ENCODE measurements around the gene DHRS7B.

The DHRS7B gene

DNA sequence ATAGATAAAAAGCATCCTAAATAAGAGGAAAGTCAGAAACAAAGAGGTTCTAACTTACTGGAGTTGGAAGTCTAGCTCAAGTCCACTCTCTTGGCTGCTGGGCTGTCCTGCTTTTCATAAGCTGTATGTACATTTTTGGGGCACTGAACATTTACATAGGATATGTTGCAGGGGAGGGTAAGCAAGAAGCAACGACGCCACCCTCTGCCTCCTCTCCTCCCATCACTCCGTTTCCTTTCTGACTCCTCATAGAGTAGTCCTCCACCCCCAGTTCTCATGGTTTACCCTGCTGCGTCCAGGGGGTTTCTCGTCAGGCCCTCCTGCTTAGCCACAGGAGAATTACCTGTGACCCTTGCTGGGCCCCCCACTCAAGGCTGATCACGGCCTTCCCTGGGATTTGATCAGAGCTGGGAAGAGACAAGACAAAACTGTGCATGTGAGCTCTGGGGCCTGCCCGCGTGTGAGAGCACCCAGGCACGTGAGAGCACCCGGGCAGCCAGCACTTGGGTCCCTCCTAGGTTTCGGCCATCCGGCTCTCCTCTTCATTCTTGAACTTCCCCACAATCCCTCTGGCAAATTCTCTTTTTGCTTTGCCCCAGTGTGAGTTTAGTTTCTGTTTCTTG lies 50.1 kb downstream of the DHRS7B start:
- WGBS (ENCODE audit: insufficient coverage, insufficient read length): no CpG with 5 or more reads among the region's 12 CpGs
- H3K27me3 ChIP-seq (ENCODE audit: control insufficient read depth, insufficient read depth, low read length): no peaks in the 10 kb centered on the region
- H3K27ac ChIP-seq (ENCODE audit: low read length): no peak overlapping the region
- DNase-seq (ENCODE audit: low read depth, low spot score): no peak
- no peaks in the 10 kb centered on the region for H3K36me3 ChIP-seq (ENCODE audit: control insufficient read depth, insufficient read depth, low read length)
- H3K4me1 ChIP-seq (ENCODE audit: control insufficient read depth, insufficient read depth, low read length): no peaks in the 10 kb centered on the region
- no peaks in the 10 kb centered on the region for H3K9me3 ChIP-seq (ENCODE audit: control insufficient read depth, insufficient read depth, low read length)
- no peak overlapping the region for H3K4me3 ChIP-seq (ENCODE audit: low read length)

GRCh38 chr17:21177401-21177800 lies 50.6 kb downstream of the DHRS7B start:
- no CpG with 5 or more reads among the region's 8 CpGs for WGBS (ENCODE audit: insufficient coverage, insufficient read length)
- no peaks in the 10 kb centered on the region for H3K4me1 ChIP-seq (ENCODE audit: control insufficient read depth, insufficient read depth, low read length)
- no peaks in the 10 kb centered on the region for H3K27me3 ChIP-seq (ENCODE audit: control insufficient read depth, insufficient read depth, low read length)
- H3K27ac ChIP-seq (ENCODE audit: low read length): no peak overlapping the region
- H3K4me3 ChIP-seq (ENCODE audit: low read length): no peak overlapping the region
- H3K9me3 ChIP-seq (ENCODE audit: control insufficient read depth, insufficient read depth, low read length): no peaks in the 10 kb centered on the region
- no peak for DNase-seq (ENCODE audit: low read depth, low spot score)
- H3K36me3 ChIP-seq (ENCODE audit: control insufficient read depth, insufficient read depth, low read length): no peaks in the 10 kb centered on the region

GRCh38 chr17:21177854-21178600 lies 51.3 kb downstream of the DHRS7B start:
- no peaks in the 10 kb centered on the region for H3K27me3 ChIP-seq (ENCODE audit: control insufficient read depth, insufficient read depth, low read length)
- no peak overlapping the region for H3K4me3 ChIP-seq (ENCODE audit: low read length)
- no peaks in the 10 kb centered on the region for H3K36me3 ChIP-seq (ENCODE audit: control insufficient read depth, insufficient read depth, low read length)
- no peak overlapping the region for H3K27ac ChIP-seq (ENCODE audit: low read length)
- no peaks in the 10 kb centered on the region for H3K9me3 ChIP-seq (ENCODE audit: control insufficient read depth, insufficient read depth, low read length)
- no CpG with 5 or more reads among the region's 13 CpGs for WGBS (ENCODE audit: insufficient coverage, insufficient read length)
- DNase-seq (ENCODE audit: low read depth, low spot score): no peak
- no peaks in the 10 kb centered on the region for H3K4me1 ChIP-seq (ENCODE audit: control insufficient read depth, insufficient read depth, low read length)

- no peak for DNase-seq (ENCODE audit: low read depth, low spot score)
- Histone ChIP-seq H3K9me3 (ENCODE audit: control insufficient read depth, insufficient read depth, low read length) (no peaks in the 10 kb centered on the region), H3K27ac (ENCODE audit: low read length) (no peak overlapping the region), H3K27me3 (ENCODE audit: control insufficient read depth, insufficient read depth, low read length) (no peaks in the 10 kb centered on the region), H3K4me3 (ENCODE audit: low read length) (no peak overlapping the region), H3K36me3 (ENCODE audit: control insufficient read depth, insufficient read depth, low read length) (no peaks in the 10 kb centered on the region), H3K4me1 (ENCODE audit: control insufficient read depth, insufficient read depth, low read length) (no peaks in the 10 kb centered on the region)
- WGBS (ENCODE audit: insufficient coverage, insufficient read length): no CpG with 5 or more reads among the region's 5 CpGs
Measured at GRCh38 chr17:21183468-21183867, 56.7 kb downstream of the DHRS7B start.

GRCh38 chr17:21184570-21184969 lies 57.8 kb downstream of the DHRS7B start:
- Histone ChIP-seq H3K36me3 (ENCODE audit: control insufficient read depth, insufficient read depth, low read length) (no peaks in the 10 kb centered on the region), H3K4me1 (ENCODE audit: control insufficient read depth, insufficient read depth, low read length) (no peaks in the 10 kb centered on the region), H3K4me3 (ENCODE audit: low read length) (no peak overlapping the region), H3K27me3 (ENCODE audit: control insufficient read depth, insufficient read depth, low read length) (no peaks in the 10 kb centered on the region), H3K9me3 (ENCODE audit: control insufficient read depth, insufficient read depth, low read length) (no peaks in the 10 kb centered on the region), H3K27ac (ENCODE audit: low read length) (no peak overlapping the region)
- no CpG with 5 or more reads among the region's 3 CpGs for WGBS (ENCODE audit: insufficient coverage, insufficient read length)
- DNase-seq (ENCODE audit: low read depth, low spot score): no peak

- Histone ChIP-seq H3K27me3 (ENCODE audit: control insufficient read depth, insufficient read depth, low read length) (no peaks in the 10 kb centered on the region), H3K9me3 (ENCODE audit: control insufficient read depth, insufficient read depth, low read length) (no peaks in the 10 kb centered on the region), H3K4me1 (ENCODE audit: control insufficient read depth, insufficient read depth, low read length) (no peaks in the 10 kb centered on the region), H3K36me3 (ENCODE audit: control insufficient read depth, insufficient read depth, low read length) (no peaks in the 10 kb centered on the region), H3K4me3 (ENCODE audit: low read length) (no peak overlapping the region), H3K27ac (ENCODE audit: low read length) (no peak overlapping the region)
- no peak for DNase-seq (ENCODE audit: low read depth, low spot score)
- WGBS (ENCODE audit: insufficient coverage, insufficient read length): no CpG with 5 or more reads among the region's 1 CpG
Measured at GRCh38 chr17:21185061-21185460, 58.3 kb downstream of the DHRS7B start.

- DNase-seq (ENCODE audit: low read depth, low spot score): no peak
- no CpG with 5 or more reads among the region's 6 CpGs for WGBS (ENCODE audit: insufficient coverage, insufficient read length)
- no peaks in the 10 kb centered on the region; the same call in 1 of the 2 replicates for H3K4me1 ChIP-seq (ENCODE audit: control insufficient read depth, insufficient read depth, low read length)
Measured at GRCh38 chr17:21186399-21187187, 59.8 kb downstream of the DHRS7B start.

DNA sequence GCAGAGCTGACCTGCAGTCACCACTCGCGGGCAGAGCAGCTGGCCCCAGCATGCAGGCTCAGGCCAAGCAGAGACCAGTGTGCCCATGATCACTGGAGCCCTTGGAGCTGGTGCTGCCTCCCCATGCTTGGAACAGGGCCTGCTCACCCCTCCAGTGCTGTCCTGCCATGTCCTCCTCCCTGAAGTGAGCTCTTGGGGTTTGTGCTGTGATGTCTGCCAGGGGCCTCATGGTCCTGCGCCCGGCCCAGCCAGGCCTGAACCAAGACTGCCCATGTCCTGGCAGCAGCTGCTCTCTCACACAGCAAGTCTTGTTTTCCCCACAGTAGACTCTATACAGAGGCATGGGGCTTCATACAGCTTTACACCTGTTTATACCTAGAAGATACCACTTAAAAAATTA lies 62.6 kb downstream of the DHRS7B start:
- no peaks in the 10 kb centered on the region for H3K9me3 ChIP-seq (ENCODE audit: control insufficient read depth, insufficient read depth, low read length)

More at GRCh38 chr17:21186399-21187187, 59.8 kb downstream of the DHRS7B start:
- H3K9me3 ChIP-seq (ENCODE audit: control insufficient read depth, insufficient read depth, low read length): no peaks in the 10 kb centered on the region
- no peaks in the 10 kb centered on the region for H3K36me3 ChIP-seq (ENCODE audit: control insufficient read depth, insufficient read depth, low read length)
- H3K27ac ChIP-seq (ENCODE audit: low read length): no peak overlapping the region
- H3K4me3 ChIP-seq (ENCODE audit: low read length): no peak overlapping the region
- no peaks in the 10 kb centered on the region for H3K27me3 ChIP-seq (ENCODE audit: control insufficient read depth, insufficient read depth, low read length)

GRCh38 chr17:21190078-21190477 lies 63.3 kb downstream of the DHRS7B start:
- Histone ChIP-seq H3K27me3 (ENCODE audit: control insufficient read depth, insufficient read depth, low read length) (no peaks in the 10 kb centered on the region), H3K4me3 (ENCODE audit: low read length) (no peak overlapping the region), H3K9me3 (ENCODE audit: control insufficient read depth, insufficient read depth, low read length) (no peaks in the 10 kb centered on the region), H3K36me3 (ENCODE audit: control insufficient read depth, insufficient read depth, low read length) (no peaks in the 10 kb centered on the region), H3K27ac (ENCODE audit: low read length) (no peak overlapping the region), H3K4me1 (ENCODE audit: control insufficient read depth, insufficient read depth, low read length) (no peaks in the 10 kb centered on the region; the same call in 1 of the 2 replicates)
- no peak for DNase-seq (ENCODE audit: low read depth, low spot score)
- WGBS (ENCODE audit: insufficient coverage, insufficient read length): no CpG with 5 or more reads among the region's 6 CpGs

More for the DNA sequence above, 62.6 kb downstream of the DHRS7B start:
- whole genome bisulfite sequencing (ENCODE audit: insufficient coverage, insufficient read length): no CpG with 5 or more reads among the region's 4 CpGs
- no peaks in the 10 kb centered on the region for H3K27me3 ChIP-seq (ENCODE audit: control insufficient read depth, insufficient read depth, low read length)
- no peak for DNase-seq (ENCODE audit: low read depth, low spot score)
- no peak overlapping the region for H3K27ac ChIP-seq (ENCODE audit: low read length)
- H3K36me3 ChIP-seq (ENCODE audit: control insufficient read depth, insufficient read depth, low read length): no peaks in the 10 kb centered on the region
- H3K4me3 ChIP-seq (ENCODE audit: low read length): no peak overlapping the region
- H3K4me1 ChIP-seq (ENCODE audit: control insufficient read depth, insufficient read depth, low read length): no peaks in the 10 kb centered on the region; the same call in 1 of the 2 replicates

DNA sequence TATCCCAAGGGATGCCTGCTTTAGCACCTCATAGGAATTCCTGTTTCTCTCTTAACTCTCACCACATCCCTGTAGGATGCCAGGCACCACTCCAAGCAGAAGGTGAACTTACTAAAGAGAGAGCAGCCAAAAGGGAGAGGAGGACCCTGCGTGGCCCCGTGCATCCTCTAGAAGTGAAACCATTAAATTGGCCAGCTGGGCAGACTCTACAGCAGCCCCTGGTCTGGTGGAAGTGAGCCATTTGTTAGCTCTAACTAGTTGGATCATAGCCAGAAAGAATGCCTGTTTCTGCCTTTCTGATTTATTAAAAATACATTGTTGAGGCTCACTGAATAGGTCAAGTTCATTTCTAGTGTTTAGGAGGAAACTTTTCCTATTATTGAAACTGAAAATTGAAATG lies 64.9 kb downstream of the DHRS7B start:
- no peaks in the 10 kb centered on the region for H3K9me3 ChIP-seq (ENCODE audit: control insufficient read depth, insufficient read depth, low read length)
- no peaks in the 10 kb centered on the region for H3K36me3 ChIP-seq (ENCODE audit: control insufficient read depth, insufficient read depth, low read length)
- no peak for DNase-seq (ENCODE audit: low read depth, low spot score)
- no peak overlapping the region for H3K27ac ChIP-seq (ENCODE audit: low read length)
- no CpG with 5 or more reads among the region's 2 CpGs for WGBS (ENCODE audit: insufficient coverage, insufficient read length)
- no peaks in the 10 kb centered on the region for H3K27me3 ChIP-seq (ENCODE audit: control insufficient read depth, insufficient read depth, low read length)
- no peak overlapping the region for H3K4me3 ChIP-seq (ENCODE audit: low read length)
- H3K4me1 ChIP-seq (ENCODE audit: control insufficient read depth, insufficient read depth, low read length): no peaks in the 10 kb centered on the region; the same call in 1 of the 2 replicates

All from iPS DF 6.9 (cell line).